ENCODE data around the gene ZCCHC14. TPM values are rescaled to one million over a fixed set of nuclear protein-coding genes. Genes with fewer than 3 reads are reported as not detected.

Gene ZCCHC14
- total RNA-seq, 1 donor from 2014 or later: 11.5 TPM

DNA sequence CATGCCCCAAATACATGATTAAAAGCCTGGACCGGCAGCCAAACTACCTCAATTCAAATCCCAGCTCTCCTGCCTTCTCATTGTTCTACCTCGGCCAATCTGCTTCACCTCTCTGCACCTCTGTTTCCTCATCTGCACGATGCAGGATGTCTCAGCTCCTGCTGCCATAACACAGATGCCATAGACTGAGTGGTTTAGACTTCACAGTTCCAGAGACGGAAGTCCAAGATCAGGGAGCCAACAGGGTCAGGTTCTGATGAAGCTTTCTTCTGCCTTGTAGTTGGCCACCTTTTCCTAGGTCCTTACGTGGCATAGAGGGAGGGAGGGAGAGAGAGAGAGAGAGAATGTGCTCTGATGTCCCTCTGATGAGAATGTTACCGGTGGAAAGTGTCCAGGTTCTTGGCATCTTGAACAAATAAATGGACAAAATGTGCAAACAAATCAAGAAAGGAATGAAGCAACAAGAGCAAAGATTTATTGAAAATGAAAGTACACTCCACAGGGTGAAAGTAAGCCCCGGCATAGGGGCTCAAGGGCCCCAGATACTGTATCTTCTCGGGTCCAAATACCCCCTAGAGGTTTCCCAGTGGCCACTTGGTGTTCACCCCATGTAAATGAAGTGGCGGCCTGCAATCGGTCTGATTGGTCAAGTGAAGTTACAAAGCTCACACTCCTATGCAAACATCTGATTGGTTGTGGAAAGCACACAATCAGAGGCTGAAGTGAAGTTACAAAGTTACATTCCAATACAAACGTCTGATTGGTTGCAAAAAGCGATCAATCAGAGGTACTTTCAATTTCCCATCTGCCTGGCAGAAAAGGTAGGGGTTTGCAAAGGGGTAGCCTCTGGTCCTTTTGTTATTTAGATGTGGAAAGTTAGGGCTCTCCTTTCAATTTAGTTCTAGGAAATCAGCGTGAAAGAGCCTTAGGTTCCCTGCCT, 43.3 kb upstream of the ZCCHC14 start:
- H3K4me1 ChIP-seq (ENCODE audit: control insufficient read depth in 3 of 3, insufficient read depth in 3 of 3, low read length in 3 of 3): peaks cover 3 to 8% (median 4%) of the 10 kb centered on the region in 3 donors
- H3K27ac ChIP-seq (ENCODE audit: low read depth, low read length): no peak overlapping the region
- H3K27me3 ChIP-seq (ENCODE audit: control insufficient read depth in 3 of 3, insufficient read depth in 3 of 3, low read length in 3 of 3): peaks cover 13 to 28% (median 23%) of the 10 kb centered on the region in 3 donors
- H3K36me3 ChIP-seq (ENCODE audit: control insufficient read depth in 3 of 3, insufficient read depth in 3 of 3, low read length in 3 of 3): no peaks in the 10 kb centered on the region
- peaks cover 0 to 7% (median 7%) of the 10 kb centered on the region in 3 donors for H3K9me3 ChIP-seq (ENCODE audit: control insufficient read depth in 3 of 3, low read length in 3 of 3)
- no peak overlapping the region for H3K4me3 ChIP-seq (ENCODE audit: low read length in 3 of 3)
- H3K9ac ChIP-seq (ENCODE audit: low read depth in 1 of 3, low read length in 3 of 3): no peak overlapping the region

- Histone ChIP-seq H3K27me3 (ENCODE audit: control insufficient read depth in 3 of 3, insufficient read depth in 3 of 3, low read length in 3 of 3) (peaks cover 7 to 22% (median 20%) of the 10 kb centered on the region in 3 donors), H3K4me3 (ENCODE audit: low read length in 3 of 3) (no peak overlapping the region), H3K36me3 (ENCODE audit: control insufficient read depth in 3 of 3, insufficient read depth in 3 of 3, low read length in 3 of 3) (no peaks in the 10 kb centered on the region), H3K9ac (ENCODE audit: low read depth in 1 of 3, low read length in 3 of 3) (no peak overlapping the region), H3K27ac (ENCODE audit: low read depth, low read length) (no peak overlapping the region), H3K4me1 (ENCODE audit: control insufficient read depth in 3 of 3, insufficient read depth in 3 of 3, low read length in 3 of 3) (peaks cover 0 to 4% (median 3%) of the 10 kb centered on the region in 3 donors), H3K9me3 (ENCODE audit: control insufficient read depth in 3 of 3, low read length in 3 of 3) (peaks cover 0 to 7% (median 7%) of the 10 kb centered on the region in 3 donors)
These were observed 42.6 kb upstream of the ZCCHC14 start for GRCh38 chr16:87535457-87535854.

- H3K4me1 ChIP-seq (ENCODE audit: control insufficient read depth in 3 of 3, insufficient read depth in 3 of 3, low read length in 3 of 3): no peaks in the 10 kb centered on the region
- no peak overlapping the region for H3K27ac ChIP-seq (ENCODE audit: low read depth, low read length)
- peaks cover 2 to 17% (median 14%) of the 10 kb centered on the region in 3 donors for H3K27me3 ChIP-seq (ENCODE audit: control insufficient read depth in 3 of 3, insufficient read depth in 3 of 3, low read length in 3 of 3)
- H3K4me3 ChIP-seq (ENCODE audit: low read length in 3 of 3): no peak overlapping the region
- no peaks in the 10 kb centered on the region for H3K36me3 ChIP-seq (ENCODE audit: control insufficient read depth in 3 of 3, insufficient read depth in 3 of 3, low read length in 3 of 3)
- H3K9me3 ChIP-seq (ENCODE audit: control insufficient read depth in 3 of 3, low read length in 3 of 3): peaks cover 0 to 7% (median 7%) of the 10 kb centered on the region in 3 donors
- H3K9ac ChIP-seq (ENCODE audit: low read depth in 1 of 3, low read length in 3 of 3): no peak overlapping the region
These were observed 41.9 kb upstream of the ZCCHC14 start for GRCh38 chr16:87534751-87535150.

GRCh38 chr16:87534030-87534653, 41.3 kb upstream of the ZCCHC14 start:
- Histone ChIP-seq H3K27me3 (ENCODE audit: control insufficient read depth in 3 of 3, insufficient read depth in 3 of 3, low read length in 3 of 3) (peaks cover 2 to 14% (median 8%) of the 10 kb centered on the region in 3 donors), H3K27ac (ENCODE audit: low read depth, low read length) (no peak overlapping the region), H3K36me3 (ENCODE audit: control insufficient read depth in 3 of 3, insufficient read depth in 3 of 3, low read length in 3 of 3) (no peaks in the 10 kb centered on the region), H3K4me3 (ENCODE audit: low read length in 3 of 3) (no peak overlapping the region), H3K4me1 (ENCODE audit: control insufficient read depth in 3 of 3, insufficient read depth in 3 of 3, low read length in 3 of 3) (no peaks in the 10 kb centered on the region), H3K9ac (ENCODE audit: low read depth in 1 of 3, low read length in 3 of 3) (no peak overlapping the region), H3K9me3 (ENCODE audit: control insufficient read depth in 3 of 3, low read length in 3 of 3) (peaks cover 0 to 9% (median 7%) of the 10 kb centered on the region in 3 donors)

- Histone ChIP-seq H3K27ac (ENCODE audit: low read depth, low read length) (no peak overlapping the region), H3K4me1 (ENCODE audit: control insufficient read depth in 3 of 3, insufficient read depth in 3 of 3, low read length in 3 of 3) (no peaks in the 10 kb centered on the region), H3K4me3 (ENCODE audit: low read length in 3 of 3) (no peak overlapping the region), H3K9ac (ENCODE audit: low read depth in 1 of 3, low read length in 3 of 3) (no peak overlapping the region), H3K9me3 (ENCODE audit: control insufficient read depth in 3 of 3, low read length in 3 of 3) (peaks cover 0 to 12% (median 7%) of the 10 kb centered on the region in 3 donors), H3K27me3 (ENCODE audit: control insufficient read depth in 3 of 3, insufficient read depth in 3 of 3, low read length in 3 of 3) (peaks cover 2 to 17% (median 3%) of the 10 kb centered on the region in 3 donors), H3K36me3 (ENCODE audit: control insufficient read depth in 3 of 3, insufficient read depth in 3 of 3, low read length in 3 of 3) (no peaks in the 10 kb centered on the region)
These were observed 40.2 kb upstream of the ZCCHC14 start for GRCh38 chr16:87533061-87533460.

DNA sequence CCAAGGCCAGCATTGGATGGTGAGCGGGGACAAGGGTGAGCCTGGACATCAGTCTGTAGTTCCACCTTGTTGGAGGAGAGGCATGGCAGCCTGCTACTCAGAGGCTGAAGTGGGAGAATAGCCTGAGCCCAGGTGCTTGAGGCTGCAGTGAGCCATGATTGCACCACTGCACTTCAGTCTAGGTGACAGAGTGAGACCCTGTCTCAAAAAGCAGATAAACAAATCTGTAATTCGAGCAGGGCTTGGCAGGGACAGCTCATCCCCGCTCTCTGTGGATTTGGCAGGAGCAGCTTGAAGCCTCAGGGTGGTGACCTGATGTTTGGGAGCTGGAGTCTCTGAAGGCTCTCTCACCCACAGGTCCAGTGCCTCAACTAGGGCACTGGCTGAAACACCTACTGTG, 38.6 kb upstream of the ZCCHC14 start:
- H3K9me3 ChIP-seq (ENCODE audit: control insufficient read depth in 3 of 3, low read length in 3 of 3): peaks cover 0 to 9% (median 7%) of the 10 kb centered on the region in 3 donors
- H3K27me3 ChIP-seq (ENCODE audit: control insufficient read depth in 3 of 3, insufficient read depth in 3 of 3, low read length in 3 of 3): peaks cover 0 to 10% (median 3%) of the 10 kb centered on the region in 3 donors
- H3K9ac ChIP-seq (ENCODE audit: low read depth in 1 of 3, low read length in 3 of 3): no peak overlapping the region
- no peak overlapping the region for H3K4me3 ChIP-seq (ENCODE audit: low read length in 3 of 3)
- H3K36me3 ChIP-seq (ENCODE audit: control insufficient read depth in 3 of 3, insufficient read depth in 3 of 3, low read length in 3 of 3): no peaks in the 10 kb centered on the region
- no peaks in the 10 kb centered on the region for H3K4me1 ChIP-seq (ENCODE audit: control insufficient read depth in 3 of 3, insufficient read depth in 3 of 3, low read length in 3 of 3)
- no peak overlapping the region for H3K27ac ChIP-seq (ENCODE audit: low read depth, low read length)

- Histone ChIP-seq H3K36me3 (ENCODE audit: control insufficient read depth in 3 of 3, insufficient read depth in 3 of 3, low read length in 3 of 3) (no peaks in the 10 kb centered on the region), H3K9me3 (ENCODE audit: control insufficient read depth in 3 of 3, low read length in 3 of 3) (peaks cover 0 to 9% (median 7%) of the 10 kb centered on the region in 3 donors), H3K27ac (ENCODE audit: low read depth, low read length) (no peak overlapping the region), H3K4me3 (ENCODE audit: low read length in 3 of 3) (no peak overlapping the region), H3K27me3 (ENCODE audit: control insufficient read depth in 3 of 3, insufficient read depth in 3 of 3, low read length in 3 of 3) (peaks cover 0 to 3% (median 3%) of the 10 kb centered on the region in 3 donors), H3K4me1 (ENCODE audit: control insufficient read depth in 3 of 3, insufficient read depth in 3 of 3, low read length in 3 of 3) (no peaks in the 10 kb centered on the region), H3K9ac (ENCODE audit: low read depth in 1 of 3, low read length in 3 of 3) (no peak overlapping the region)
These were observed 36.1 kb upstream of the ZCCHC14 start for GRCh38 chr16:87528690-87529579.

DNA sequence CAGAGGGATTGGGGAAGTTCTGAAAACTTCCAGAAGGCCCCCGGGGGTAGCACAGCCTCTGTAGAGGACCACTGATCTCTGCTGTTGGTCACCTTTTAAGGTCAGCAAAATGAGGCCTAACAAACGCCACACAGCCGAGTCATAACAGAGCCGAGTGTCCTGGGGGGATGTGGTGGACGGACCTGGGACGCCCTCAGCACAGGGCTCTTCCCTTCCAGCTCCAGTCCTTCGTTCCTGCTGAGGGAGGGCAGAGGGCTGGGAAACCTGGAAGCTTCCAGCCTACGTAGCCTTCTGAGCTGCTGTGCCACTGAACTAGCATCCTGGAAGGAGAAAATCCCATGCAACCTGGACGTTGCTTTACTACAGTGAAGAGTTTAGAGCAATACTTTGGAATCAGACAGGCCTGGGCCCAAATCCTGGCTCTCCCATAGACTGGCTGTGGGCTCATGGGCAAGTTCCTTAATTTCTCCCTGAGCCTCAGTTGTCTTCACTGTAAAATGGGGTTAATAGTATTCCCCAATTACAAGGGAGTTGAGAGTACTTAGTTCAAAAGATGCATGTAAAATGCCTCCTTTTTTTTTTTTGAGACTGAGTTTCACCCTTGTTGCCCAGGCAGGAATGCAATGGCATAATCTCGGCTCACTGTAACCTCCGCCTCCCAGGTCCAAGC, 34.4 kb upstream of the ZCCHC14 start:
- Histone ChIP-seq H3K27ac (ENCODE audit: low read depth, low read length) (no peak overlapping the region), H3K4me1 (ENCODE audit: control insufficient read depth in 3 of 3, insufficient read depth in 3 of 3, low read length in 3 of 3) (no peaks in the 10 kb centered on the region), H3K4me3 (ENCODE audit: low read length in 3 of 3) (no peak overlapping the region), H3K27me3 (ENCODE audit: control insufficient read depth in 3 of 3, insufficient read depth in 3 of 3, low read length in 3 of 3) (peaks cover 0 to 3% (median 3%) of the 10 kb centered on the region in 3 donors), H3K9ac (ENCODE audit: low read depth in 1 of 3, low read length in 3 of 3) (no peak overlapping the region), H3K9me3 (ENCODE audit: control insufficient read depth in 3 of 3, low read length in 3 of 3) (peaks cover 0 to 4% (median 0%) of the 10 kb centered on the region in 3 donors), H3K36me3 (ENCODE audit: control insufficient read depth in 3 of 3, insufficient read depth in 3 of 3, low read length in 3 of 3) (no peaks in the 10 kb centered on the region)
